Putamen (tissue), 1 donor: ENCODE data around the gene NLGN1.

Experiments
- DNase-seq: peaks from one replicate; pipeline ENCODE4 v3.0.0-alpha.2; 2016; ENCODE audit warnings: low spot score

The NLGN1 gene

GRCh38 chr3:174285242-174285864 is 887.8 kb downstream of the NLGN1 start:
- no peak for DNase-seq

- DNase-seq: no peak
Measured at GRCh38 chr3:174287705-174288104, 890.2 kb downstream of the NLGN1 start.

GRCh38 chr3:174294616-174295015 is 897.1 kb downstream of the NLGN1 start:
- no peak for DNase-seq

- no peak for DNase-seq
Measured at GRCh38 chr3:174295306-174296092, 898.0 kb downstream of the NLGN1 start.

GRCh38 chr3:174302746-174303315 is 905.3 kb downstream of the NLGN1 start:
- DNase-seq: no peak

GRCh38 chr3:174303907-174304560 is 906.5 kb downstream of the NLGN1 start:
- no peak for DNase-seq

GRCh38 chr3:174308736-174309135 is 911.2 kb downstream of the NLGN1 start:
- DNase-seq: no peak

- DNase-seq: no peak
Measured at GRCh38 chr3:174310475-174310983, 913.0 kb downstream of the NLGN1 start.

GRCh38 chr3:174315225-174315624 is 917.7 kb downstream of the NLGN1 start:
- no peak for DNase-seq

GRCh38 chr3:174317005-174317404 is 919.5 kb downstream of the NLGN1 start:
- DNase-seq: no peak

- DNase-seq: no peak
Measured at GRCh38 chr3:174318181-174318580, 920.6 kb downstream of the NLGN1 start.

GRCh38 chr3:174321548-174321947 is 924.0 kb downstream of the NLGN1 start:
- DNase-seq: no peak

GRCh38 chr3:174322789-174323188 is 925.2 kb downstream of the NLGN1 start:
- DNase-seq: no peak

GRCh38 chr3:174325171-174325570 is 927.6 kb downstream of the NLGN1 start:
- no peak for DNase-seq

- no peak for DNase-seq
Measured at GRCh38 chr3:174325834-174326700, 928.5 kb downstream of the NLGN1 start.

- DNase-seq: no peak
Measured at GRCh38 chr3:174329321-174329720, 931.8 kb downstream of the NLGN1 start.

GRCh38 chr3:174330303-174330702 is 932.8 kb downstream of the NLGN1 start:
- DNase-seq: no peak

GRCh38 chr3:174331095-174331800 is 933.7 kb downstream of the NLGN1 start:
- no peak for DNase-seq

GRCh38 chr3:174332391-174332790 is 934.8 kb downstream of the NLGN1 start:
- no peak for DNase-seq

- no peak for DNase-seq
Measured at GRCh38 chr3:174333640-174334039, 936.1 kb downstream of the NLGN1 start.

- no peak for DNase-seq
Measured at GRCh38 chr3:174334111-174334510, 936.6 kb downstream of the NLGN1 start.
